Keratinocyte (primary cell): ENCODE measurements around the gene EIF6.

ENCODE experiments used
- EZH2 ChIP-seq: IDR thresholded peaks from one replicate; pipeline ENCODE4 v1.6.1; 2012; ENCODE audit warnings: inconsistent platforms, mild to moderate bottlenecking, low read length, moderate library complexity
- TF ChIP-seq, protein P1 (sequence below), 3 experiments: IDR thresholded peaks in 1 of 3; conservative IDR thresholded peaks in 1 of 3; optimal IDR thresholded peaks in 1 of 3; 2 replicates in 2 of 3; 3 replicates in 1 of 3; pipeline versions ENCODE3 to v1.5.1; 2011; ENCODE audit warnings: low read length in 3 of 3, mild to moderate bottlenecking in 3 of 3, moderate library complexity in 2 of 3, control low read depth in 1 of 3, inconsistent platforms in 1 of 3; ENCODE audit not compliant: insufficient read depth in 2 of 3; ENCODE audit errors: extremely low read depth in 1 of 3

DNA sequence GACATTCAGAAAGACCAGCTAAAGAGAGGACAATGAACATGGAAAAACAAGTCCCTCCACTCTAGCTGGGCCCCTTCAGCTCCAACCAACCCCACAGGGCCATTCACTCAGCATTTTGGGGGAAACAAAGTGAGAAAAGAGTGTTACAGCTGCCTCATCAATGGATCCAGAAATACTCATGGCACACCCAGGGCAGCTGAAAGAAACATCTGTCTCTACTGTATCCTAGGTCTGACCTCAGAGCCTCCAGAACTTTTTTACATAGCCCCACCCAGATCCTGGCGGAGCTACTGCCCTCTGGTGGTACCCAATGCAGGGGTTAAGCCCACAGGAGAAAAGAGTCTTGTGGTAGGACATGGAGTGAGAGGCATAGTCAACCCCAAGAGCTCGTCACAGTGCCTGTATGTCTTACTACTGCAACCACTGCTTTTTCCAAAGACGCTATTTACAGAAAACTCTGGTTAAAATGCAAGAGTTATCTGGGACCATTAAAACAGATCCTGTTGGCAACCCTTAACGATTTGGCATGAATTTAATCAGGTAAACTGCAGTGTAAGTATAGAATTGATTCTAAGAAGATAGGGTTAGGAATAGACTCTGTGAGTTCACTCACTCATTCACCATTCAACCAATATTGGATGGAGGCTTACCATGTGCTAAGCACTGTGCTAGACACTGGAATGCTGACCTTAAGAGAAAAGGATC lies 45.0 kb upstream of the EIF6 start:
- TF ChIP-seq, protein P1, sequence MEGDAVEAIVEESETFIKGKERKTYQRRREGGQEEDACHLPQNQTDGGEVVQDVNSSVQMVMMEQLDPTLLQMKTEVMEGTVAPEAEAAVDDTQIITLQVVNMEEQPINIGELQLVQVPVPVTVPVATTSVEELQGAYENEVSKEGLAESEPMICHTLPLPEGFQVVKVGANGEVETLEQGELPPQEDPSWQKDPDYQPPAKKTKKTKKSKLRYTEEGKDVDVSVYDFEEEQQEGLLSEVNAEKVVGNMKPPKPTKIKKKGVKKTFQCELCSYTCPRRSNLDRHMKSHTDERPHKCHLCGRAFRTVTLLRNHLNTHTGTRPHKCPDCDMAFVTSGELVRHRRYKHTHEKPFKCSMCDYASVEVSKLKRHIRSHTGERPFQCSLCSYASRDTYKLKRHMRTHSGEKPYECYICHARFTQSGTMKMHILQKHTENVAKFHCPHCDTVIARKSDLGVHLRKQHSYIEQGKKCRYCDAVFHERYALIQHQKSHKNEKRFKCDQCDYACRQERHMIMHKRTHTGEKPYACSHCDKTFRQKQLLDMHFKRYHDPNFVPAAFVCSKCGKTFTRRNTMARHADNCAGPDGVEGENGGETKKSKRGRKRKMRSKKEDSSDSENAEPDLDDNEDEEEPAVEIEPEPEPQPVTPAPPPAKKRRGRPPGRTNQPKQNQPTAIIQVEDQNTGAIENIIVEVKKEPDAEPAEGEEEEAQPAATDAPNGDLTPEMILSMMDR (optimal IDR thresholded peaks at IDR 0.05 in 1 of 3, IDR thresholded peaks at IDR 0.05 in 1 of 3, conservative IDR thresholded peaks at IDR 0.05 in 1 of 3; ENCODE audit: extremely low read depth in 1 of 3, insufficient read depth in 2 of 3, low read length in 3 of 3): peak; percentile 76 to 89 (median 85)
- TF ChIP-seq EZH2: no peak
